Hepatocyte (in vitro differentiated cells): ENCODE data around the gene NUDT17.

ENCODE experiments used
- EZH2phosphoT487 ChIP-seq: fragments of 200-600 bp; sonication (generic); IDR thresholded peaks from one replicate; pipeline ENCODE4 v1.6.1; 2018; ENCODE audit warnings: antibody characterized with exemption, mild to moderate bottlenecking, low read depth, moderate library complexity; ENCODE audit not compliant: unreplicated experiment, severe bottlenecking
- TF ChIP-seq, protein P1 (sequence below): fragments of 200-600 bp; sonication (generic); IDR thresholded peaks from 2 replicates; pipeline ENCODE4 v1.5.1; 2016; ENCODE audit warnings: antibody characterized with exemption, mild to moderate bottlenecking; ENCODE audit not compliant: poor library complexity

DNA sequence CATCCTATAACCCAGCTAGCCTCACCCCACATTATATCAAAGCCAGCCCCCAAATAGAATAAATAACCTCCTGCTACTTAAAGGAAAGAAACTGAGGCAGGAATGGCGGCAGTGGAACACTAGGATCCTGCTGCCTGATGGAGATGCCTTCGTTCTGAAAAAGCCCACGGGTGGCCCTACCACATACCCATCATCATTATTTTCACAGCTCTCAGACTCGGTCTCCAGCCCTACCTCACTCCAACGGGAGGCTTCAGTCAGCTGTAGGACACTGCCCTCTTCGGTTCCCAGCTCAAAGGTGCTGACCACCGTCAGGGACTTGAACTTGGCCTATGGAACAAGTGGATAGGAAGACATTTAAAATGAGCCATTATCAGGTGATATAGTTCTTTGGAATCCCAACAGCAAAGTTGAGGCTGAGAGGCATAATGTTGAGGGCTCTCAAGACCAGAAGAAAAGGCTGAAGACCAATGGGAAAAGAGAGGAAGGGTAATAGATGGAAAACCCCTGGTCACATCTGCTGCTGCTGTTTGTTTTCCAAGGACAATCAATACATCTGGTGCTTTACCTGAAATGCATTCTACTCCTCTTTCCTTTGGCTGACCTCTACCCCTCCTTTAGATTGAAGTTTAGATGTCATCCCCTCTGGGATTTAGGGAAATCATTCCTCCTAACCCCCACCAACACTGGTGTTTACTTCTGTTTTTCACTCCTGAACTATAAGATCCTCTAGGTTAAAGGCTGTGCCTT, 48.1 kb downstream of the NUDT17 start:
- TF ChIP-seq, protein P1, sequence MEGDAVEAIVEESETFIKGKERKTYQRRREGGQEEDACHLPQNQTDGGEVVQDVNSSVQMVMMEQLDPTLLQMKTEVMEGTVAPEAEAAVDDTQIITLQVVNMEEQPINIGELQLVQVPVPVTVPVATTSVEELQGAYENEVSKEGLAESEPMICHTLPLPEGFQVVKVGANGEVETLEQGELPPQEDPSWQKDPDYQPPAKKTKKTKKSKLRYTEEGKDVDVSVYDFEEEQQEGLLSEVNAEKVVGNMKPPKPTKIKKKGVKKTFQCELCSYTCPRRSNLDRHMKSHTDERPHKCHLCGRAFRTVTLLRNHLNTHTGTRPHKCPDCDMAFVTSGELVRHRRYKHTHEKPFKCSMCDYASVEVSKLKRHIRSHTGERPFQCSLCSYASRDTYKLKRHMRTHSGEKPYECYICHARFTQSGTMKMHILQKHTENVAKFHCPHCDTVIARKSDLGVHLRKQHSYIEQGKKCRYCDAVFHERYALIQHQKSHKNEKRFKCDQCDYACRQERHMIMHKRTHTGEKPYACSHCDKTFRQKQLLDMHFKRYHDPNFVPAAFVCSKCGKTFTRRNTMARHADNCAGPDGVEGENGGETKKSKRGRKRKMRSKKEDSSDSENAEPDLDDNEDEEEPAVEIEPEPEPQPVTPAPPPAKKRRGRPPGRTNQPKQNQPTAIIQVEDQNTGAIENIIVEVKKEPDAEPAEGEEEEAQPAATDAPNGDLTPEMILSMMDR, result no peak
- no peak for TF ChIP-seq EZH2phosphoT487
